ENCODE data around the gene MAP3K4.

Gene MAP3K4

GRCh38 chr6:161152527-161152862 is 160.9 kb downstream of the MAP3K4 start:
- no peak for DNase-seq

DNA sequence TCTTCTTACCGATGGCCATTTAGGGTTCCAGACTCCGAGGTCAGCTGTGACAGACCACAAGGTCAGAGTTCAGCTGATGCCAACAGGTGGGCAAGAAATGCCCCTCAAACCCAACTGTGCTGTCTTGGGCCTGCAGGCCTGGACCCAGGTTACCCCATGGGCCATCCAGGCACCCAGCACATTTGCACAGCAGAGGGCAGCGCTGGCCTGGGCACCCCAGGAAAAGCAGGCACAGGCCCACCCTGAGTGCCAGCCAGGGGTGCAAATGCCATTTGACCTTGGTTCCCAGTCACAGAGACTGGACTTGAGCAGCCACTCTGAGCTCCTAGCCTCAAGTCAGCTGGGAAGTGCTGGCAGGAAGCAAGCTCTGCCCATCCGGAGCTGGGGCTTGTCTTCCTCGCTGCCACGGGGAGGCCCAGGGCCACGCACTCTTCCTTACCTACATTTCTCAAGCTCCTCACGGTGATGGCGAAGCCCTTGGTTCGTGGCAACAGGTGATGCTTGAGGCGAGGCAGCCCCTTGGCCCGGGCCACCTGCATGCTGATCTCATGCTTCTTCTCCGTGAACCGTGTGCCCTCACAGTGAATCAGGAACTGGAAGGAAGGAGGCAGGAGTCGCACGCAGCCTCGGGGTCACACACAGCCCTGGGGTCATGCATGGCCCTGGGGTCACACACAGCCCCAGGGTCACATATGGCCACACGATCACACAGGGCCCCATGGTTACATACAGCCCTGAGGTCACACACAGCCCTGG is 161.5 kb downstream of the MAP3K4 start:
- DNase-seq: no peak

GRCh38 chr6:161153725-161154124 is 162.2 kb downstream of the MAP3K4 start:
- DNase-seq: no peak

GRCh38 chr6:161154796-161155335 is 163.3 kb downstream of the MAP3K4 start:
- no peak for DNase-seq

DNA sequence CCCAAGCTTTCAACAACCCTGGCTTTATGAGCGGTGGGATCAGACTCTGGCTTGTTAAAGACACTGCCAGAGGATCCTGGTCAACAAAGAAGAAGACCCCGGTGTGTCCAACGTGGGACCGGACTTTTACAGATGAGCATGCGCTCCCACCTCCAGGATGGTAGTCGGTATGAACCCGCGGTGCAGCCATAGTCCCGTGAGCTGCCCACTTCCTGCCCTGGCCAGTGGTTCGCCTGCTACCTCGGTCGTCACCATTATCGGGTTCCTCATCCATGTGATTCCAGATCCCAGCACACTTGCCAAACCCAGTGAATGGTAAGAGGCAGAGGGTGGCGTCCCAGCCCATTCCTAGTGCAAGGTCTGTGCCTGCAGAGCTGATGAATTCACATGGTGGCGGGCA is 169.6 kb downstream of the MAP3K4 start:
- DNase-seq: no peak

DNA sequence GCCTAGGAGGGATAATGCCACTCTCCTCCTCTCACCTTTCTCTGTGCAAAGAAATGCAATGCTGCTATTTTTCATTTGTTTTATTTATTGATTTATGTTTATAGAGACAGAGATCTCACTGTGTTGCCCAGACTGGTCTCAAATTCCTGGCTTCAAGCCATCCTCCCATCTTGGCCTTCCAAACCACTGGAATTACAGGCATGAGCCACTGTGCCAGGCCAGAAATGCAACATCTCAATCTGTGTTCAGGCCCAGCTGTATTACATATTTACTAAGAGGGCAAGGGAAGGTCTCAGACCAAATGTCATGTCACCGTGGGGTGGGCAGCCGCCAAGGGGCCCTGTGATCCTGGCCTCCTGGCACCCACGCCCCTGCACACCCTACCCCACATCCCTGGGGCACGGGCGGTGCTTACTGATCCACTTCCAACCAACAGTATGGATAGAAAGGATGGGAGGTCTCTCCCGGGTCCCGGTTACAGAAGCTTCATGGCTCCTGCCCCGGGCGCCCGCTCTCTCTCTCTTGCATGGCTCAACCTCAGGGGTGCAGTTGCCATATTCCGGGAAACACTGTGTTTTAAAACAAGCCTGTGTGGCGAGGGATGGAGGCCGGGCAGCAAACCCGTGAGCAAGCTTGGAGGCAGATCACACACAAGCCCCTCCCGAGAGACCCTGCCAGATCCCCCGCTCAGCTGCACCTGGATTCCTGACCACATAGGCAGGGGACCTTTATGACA is 170.5 kb downstream of the MAP3K4 start:
- no peak for DNase-seq

- DNase-seq: no peak
These were observed 171.2 kb downstream of the MAP3K4 start for GRCh38 chr6:161162722-161163121.

GRCh38 chr6:161163466-161164181 is 172.1 kb downstream of the MAP3K4 start:
- DNase-seq: no peak

GRCh38 chr6:161164182-161164625 is 172.6 kb downstream of the MAP3K4 start:
- no peak for DNase-seq

DNA sequence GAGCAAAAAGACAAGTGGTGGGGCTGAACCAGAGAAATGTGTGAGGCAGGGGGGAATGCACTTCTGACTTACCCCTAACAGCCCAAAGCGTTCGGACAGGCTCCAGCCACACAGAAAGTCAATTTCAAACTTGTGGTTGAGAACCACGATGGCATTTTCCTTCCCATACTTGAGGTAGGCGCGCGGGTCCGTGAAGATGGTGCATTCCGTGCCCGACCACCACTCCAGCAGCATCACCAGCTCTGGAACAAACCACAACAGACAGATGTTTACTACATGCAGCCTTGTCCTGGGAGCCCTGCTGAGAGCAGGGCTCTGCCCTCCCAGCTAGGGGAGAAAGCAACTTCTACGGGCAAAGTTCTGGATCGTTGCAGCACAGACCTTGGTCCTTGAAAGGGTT is 174.6 kb downstream of the MAP3K4 start:
- DNase-seq: no peak

DNA sequence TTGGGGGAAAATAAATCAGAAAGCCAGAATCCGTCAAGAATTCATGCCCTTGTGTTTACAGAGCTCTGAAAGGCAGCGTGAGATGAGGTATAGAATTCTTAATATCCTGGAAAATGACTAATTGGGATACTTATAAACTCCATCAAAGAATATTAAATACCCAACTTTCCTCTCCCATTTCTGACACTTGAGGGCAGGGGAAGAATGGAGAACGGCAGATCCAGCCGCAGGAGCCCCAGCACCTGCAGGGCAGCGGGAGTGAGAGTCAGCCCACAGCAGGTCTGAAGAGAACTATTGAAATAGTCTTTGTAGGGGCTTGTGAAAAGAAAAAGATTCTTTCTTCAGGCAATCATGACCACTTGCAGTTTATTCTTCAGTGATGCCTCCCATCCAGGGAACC is 175.1 kb downstream of the MAP3K4 start:
- no peak for DNase-seq
